DND-41 (cell line): ENCODE data around the gene GDF9.

Source experiments
- ATAC-seq: fragments of 200-7000 bp; cut with Tn5 transposase; 3 replicates; pipeline ENCODE4 v1.9.1; 2021; ENCODE audit warnings: low read depth; ENCODE audit not compliant: insufficient read depth
- DNase-seq: peaks from one replicate; pipeline ENCODE4 v3.0.0-alpha.2; 2020
- H2AFZ ChIP-seq: 2 replicates; pipeline ENCODE4 v1.6.0; 2012; ENCODE audit warnings: low read depth, low read length
- H3K27ac ChIP-seq: 2 replicates; pipeline ENCODE4 v1.5.1; 2012; ENCODE audit warnings: low read length, inconsistent platforms
- H3K27me3 ChIP-seq: fragments of 200-600 bp; sonication (generic); 2 replicates; pipeline ENCODE4 v1.6.0; 2012; ENCODE audit warnings: low read length, mild to moderate bottlenecking, inconsistent platforms; ENCODE audit not compliant: insufficient read depth, poor library complexity
- H3K36me3 ChIP-seq: 2 replicates; pipeline ENCODE4 v1.5.1; 2012; ENCODE audit warnings: low read length, inconsistent platforms; ENCODE audit not compliant: insufficient read depth
- H3K4me1 ChIP-seq: 2 replicates; pipeline ENCODE4 v1.5.1; 2012; ENCODE audit warnings: mild to moderate bottlenecking, low read length; ENCODE audit not compliant: insufficient read depth
- H3K4me2 ChIP-seq: 2 replicates; pipeline ENCODE4 v1.6.0; 2012; ENCODE audit warnings: mild to moderate bottlenecking, moderate library complexity, low read length, inconsistent platforms; ENCODE audit not compliant: insufficient read depth
- H3K4me3 ChIP-seq, 2 experiments: fragments of 200-600 bp in 1 of 2; shearing (Covaris generic) in 1 of 2; 2 replicates each; pipeline ENCODE4 v1.5.1; 2012 to 2016; ENCODE audit warnings: inconsistent platforms in 2 of 2, low read length in 2 of 2, mild to moderate bottlenecking in 2 of 2, low read depth in 1 of 2, moderate library complexity in 1 of 2
- H3K79me2 ChIP-seq: 2 replicates; pipeline ENCODE4 v1.6.0; 2012; ENCODE audit warnings: low read length, inconsistent platforms; ENCODE audit not compliant: insufficient read depth
- H3K9ac ChIP-seq: 2 replicates; pipeline ENCODE4 v1.6.0; 2012; ENCODE audit warnings: low read depth, mild to moderate bottlenecking, inconsistent platforms, low read length, moderate library complexity
- H3K9me3 ChIP-seq: 2 replicates; pipeline ENCODE4 v1.5.1; 2012; ENCODE audit warnings: low read length, moderate library complexity, mild to moderate bottlenecking, inconsistent platforms; ENCODE audit not compliant: insufficient read depth, severe bottlenecking
- H4K20me1 ChIP-seq: 2 replicates; pipeline ENCODE4 v1.6.0; 2012; ENCODE audit warnings: low read length; ENCODE audit not compliant: insufficient read depth
- CTCF ChIP-seq: IDR thresholded peaks from 2 replicates; pipeline ENCODE4 v1.5.1; 2012; ENCODE audit warnings: borderline replicate concordance, low read length, moderate library complexity, mild to moderate bottlenecking; ENCODE audit not compliant: poor library complexity, severe bottlenecking; ENCODE audit errors: extremely low read depth
- EZH2 ChIP-seq: IDR thresholded peaks from 3 replicates; pipeline ENCODE4 v1.6.1; 2012; ENCODE audit warnings: borderline replicate concordance, low read depth, mild to moderate bottlenecking, moderate library complexity, low read length, inconsistent platforms; ENCODE audit not compliant: severe bottlenecking

GDF9 gene

GRCh38 chr5:132907161-132907560, 40.9 kb upstream of the GDF9 start:
- Histone ChIP-seq H3K79me2 (0 out of 2 replicates have a peak, but pooled peaks cover 6% of the 10 kb centered on the region), H3K36me3 (peaks cover 40% of the 10 kb centered on the region)

GRCh38 chr5:132905938-132906337, 39.7 kb upstream of the GDF9 start:
- H3K79me2 ChIP-seq, result 0 out of 2 replicates have a peak, but pooled peaks cover 6% of the 10 kb centered on the region
- H4K20me1 ChIP-seq, result no peaks in the 10 kb centered on the region
- H3K36me3 ChIP-seq, result peaks cover 47% of the 10 kb centered on the region
- no peak overlapping the region for H3K9ac ChIP-seq
- H3K4me1 ChIP-seq, result no peaks in the 10 kb centered on the region
- no peaks in the 10 kb centered on the region for H3K9me3 ChIP-seq
- no peak overlapping the region for H3K27ac ChIP-seq
- no peak; the same call in 2 of the 3 replicates for ATAC-seq
- no peak overlapping the region for H3K4me3 ChIP-seq
- no peak overlapping the region for H3K4me2 ChIP-seq
- H2AFZ ChIP-seq, result no peak overlapping the region
- TF ChIP-seq CTCF, result no peak
- no peak for TF ChIP-seq EZH2
- no peaks in the 10 kb centered on the region for H3K27me3 ChIP-seq
- DNase-seq, result no peak

More at GRCh38 chr5:132907161-132907560, 40.9 kb upstream of the GDF9 start:
- H3K4me1 ChIP-seq, result no peaks in the 10 kb centered on the region
- no peak overlapping the region for H3K4me3 ChIP-seq
- TF ChIP-seq EZH2 (no peak), CTCF (no peak)
- H3K27me3 ChIP-seq, result no peaks in the 10 kb centered on the region
- no peaks in the 10 kb centered on the region for H3K9me3 ChIP-seq
- no peak overlapping the region for H3K4me2 ChIP-seq
- ATAC-seq (no peak), DNase-seq (no peak)
- H3K27ac ChIP-seq, result no peak overlapping the region
- H4K20me1 ChIP-seq, result no peaks in the 10 kb centered on the region
- no peak overlapping the region for H3K9ac ChIP-seq
- H2AFZ ChIP-seq, result no peak overlapping the region

DNA sequence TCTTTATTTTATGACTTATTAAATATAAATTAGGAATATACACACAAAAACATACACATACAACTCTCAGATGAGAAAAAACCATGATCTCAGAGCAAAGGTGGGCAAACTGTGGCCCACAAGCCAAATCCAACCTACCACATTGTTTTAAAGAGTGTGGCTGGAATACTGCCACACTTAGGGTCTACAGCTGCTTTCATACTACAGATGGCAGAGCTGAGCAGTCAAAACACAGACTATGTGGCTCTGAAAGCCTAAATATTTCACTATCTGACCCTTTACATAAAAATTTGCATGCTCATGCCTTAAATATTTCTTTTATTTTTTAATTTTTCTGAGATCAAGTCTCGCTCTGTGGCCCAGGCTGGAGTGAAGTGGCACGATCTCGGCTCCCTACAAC, 35.5 kb upstream of the GDF9 start:
- no peak for TF ChIP-seq EZH2
- no peak for TF ChIP-seq CTCF
- no peaks in the 10 kb centered on the region for H3K9me3 ChIP-seq
- H3K4me1 ChIP-seq, result no peaks in the 10 kb centered on the region
- peaks cover 67% of the 10 kb centered on the region for H3K36me3 ChIP-seq
- no peak overlapping the region for H3K27ac ChIP-seq
- no peaks in the 10 kb centered on the region for H3K27me3 ChIP-seq
- H3K9ac ChIP-seq, result no peak overlapping the region
- no peaks in the 10 kb centered on the region for H4K20me1 ChIP-seq
- H3K4me2 ChIP-seq, result no peak overlapping the region
- DNase-seq, result no peak
- no peak overlapping the region for H3K4me3 ChIP-seq
- 0 out of 2 replicates have a peak, but pooled peaks cover 6% of the 10 kb centered on the region for H3K79me2 ChIP-seq
- no peak for ATAC-seq
- H2AFZ ChIP-seq, result no peak overlapping the region

DNA sequence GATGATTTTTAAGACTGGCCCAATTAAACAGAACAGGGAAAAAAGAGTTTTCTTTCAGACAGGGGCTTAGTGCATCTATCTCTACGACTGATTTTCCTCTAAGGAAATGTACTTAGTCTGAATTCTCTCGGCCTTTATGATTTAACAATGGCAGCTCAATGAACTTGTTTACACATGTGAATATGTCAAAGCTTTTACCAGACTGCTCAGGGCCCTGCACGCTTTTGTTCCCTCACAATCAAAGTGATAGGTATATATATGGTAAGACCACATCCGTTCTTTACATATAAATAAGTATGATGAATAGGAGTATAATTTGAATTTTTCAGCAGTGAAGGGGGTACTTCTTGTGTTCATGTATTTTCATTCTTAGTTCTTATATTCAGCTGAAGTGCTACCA, 34.8 kb upstream of the GDF9 start:
- no peak for TF ChIP-seq EZH2
- TF ChIP-seq CTCF, result no peak
- DNase-seq (no peak), ATAC-seq (no peak)
- Histone ChIP-seq H3K4me1 (no peaks in the 10 kb centered on the region), H3K9me3 (no peaks in the 10 kb centered on the region), H3K4me2 (no peak overlapping the region), H3K4me3 (no peak overlapping the region), H3K9ac (no peak overlapping the region), H3K27me3 (no peaks in the 10 kb centered on the region), H3K27ac (no peak overlapping the region), H3K36me3 (peaks cover 74% of the 10 kb centered on the region), H3K79me2 (0 out of 2 replicates have a peak, but pooled peaks cover 2% of the 10 kb centered on the region), H2AFZ (no peak overlapping the region), H4K20me1 (no peaks in the 10 kb centered on the region)
